OCI-LY1 (cell line): ENCODE measurements around the gene KRT2.

Source experiments
- H2AFZ ChIP-seq: fragments of 200-600 bp; sonication (generic), shearing (Covaris generic); 2 replicates; pipeline ENCODE4 v1.6.0; 2014; ENCODE audit warnings: antibody characterized with exemption, mild to moderate bottlenecking, low read length
- H3F3A ChIP-seq: fragments of 200-600 bp; sonication (generic), shearing (Covaris generic); 2 replicates; pipeline ENCODE4 v1.6.0; 2014; ENCODE audit warnings: mild to moderate bottlenecking, antibody characterized with exemption, low read length, moderate library complexity; ENCODE audit not compliant: insufficient read depth
- H3K27ac ChIP-seq: fragments of 200-600 bp; sonication (generic); 2 replicates; pipeline ENCODE4 v1.5.1; 2014; ENCODE audit warnings: low read length, mixed run types, mild to moderate bottlenecking, low read depth; ENCODE audit not compliant: poor library complexity, severe bottlenecking
- H3K27me3 ChIP-seq: fragments of 200-600 bp; sonication (generic); 2 replicates; pipeline ENCODE4 v1.6.0; 2014; ENCODE audit warnings: antibody characterized with exemption, mild to moderate bottlenecking, low read length, moderate library complexity; ENCODE audit not compliant: insufficient read depth
- H3K36me3 ChIP-seq: fragments of 200-600 bp; sonication (generic); 2 replicates; pipeline ENCODE4 v1.6.1; 2014; ENCODE audit warnings: mild to moderate bottlenecking, antibody characterized with exemption, low read length, moderate library complexity, mixed read lengths; ENCODE audit not compliant: insufficient read depth
- H3K4me1 ChIP-seq: fragments of 200-600 bp; sonication (generic); 2 replicates; pipeline ENCODE4 v1.5.1; 2014; ENCODE audit warnings: mild to moderate bottlenecking, low read length, moderate library complexity; ENCODE audit not compliant: insufficient read depth, severe bottlenecking
- H3K4me2 ChIP-seq: fragments of 200-600 bp; sonication (generic), shearing (Covaris generic); 2 replicates; pipeline ENCODE4 v1.6.1; 2014; ENCODE audit warnings: low read length
- H3K4me3 ChIP-seq: fragments of 200-600 bp; sonication (generic); 2 replicates; pipeline ENCODE4 v1.5.1; 2014; ENCODE audit warnings: low read length, low read depth, mild to moderate bottlenecking, mixed read lengths; ENCODE audit not compliant: poor library complexity, severe bottlenecking
- H3K79me2 ChIP-seq: fragments of 200-600 bp; shearing (Covaris generic); 2 replicates; pipeline ENCODE4 v1.6.1; 2016; ENCODE audit warnings: mixed run types, low read length, mixed read lengths; ENCODE audit not compliant: insufficient read depth
- H3K9ac ChIP-seq: fragments of 200-600 bp; sonication (generic), shearing (Covaris generic); 2 replicates; pipeline ENCODE4 v1.6.1; 2014; ENCODE audit warnings: mild to moderate bottlenecking, low read length, mixed read lengths
- H3K9me2 ChIP-seq: fragments of 200-600 bp; sonication (generic), shearing (Covaris generic); 2 replicates; pipeline ENCODE4 v1.6.1; 2014; ENCODE audit warnings: low read depth, mild to moderate bottlenecking, low read length, mixed read lengths
- H3K9me3 ChIP-seq: fragments of 200-600 bp; shearing (Covaris generic); 2 replicates; pipeline ENCODE4 v1.6.1; 2014; ENCODE audit warnings: low read length, mixed read lengths
- H4K20me1 ChIP-seq: fragments of 200-600 bp; sonication (generic), shearing (Covaris generic); 2 replicates; pipeline ENCODE4 v1.6.0; 2016; ENCODE audit warnings: mild to moderate bottlenecking, low read length; ENCODE audit not compliant: insufficient read depth
- CTCF ChIP-seq: fragments of 200-600 bp; sonication (generic), shearing (Covaris generic); IDR thresholded peaks from 2 replicates; pipeline ENCODE4 v1.5.1; 2017; ENCODE audit warnings: mild to moderate bottlenecking, antibody characterized with exemption, low read length, moderate library complexity, mixed read lengths
- EZH2 ChIP-seq: fragments of 200-600 bp; sonication (generic), shearing (Covaris generic); IDR thresholded peaks from 2 replicates; pipeline ENCODE4 v1.8.0; 2017; ENCODE audit warnings: borderline replicate concordance, mixed run types, mild to moderate bottlenecking, antibody characterized with exemption, low read length, moderate library complexity, mixed read lengths

The KRT2 gene

GRCh38 chr12:52676163-52676562 is 24.2 kb upstream of the KRT2 start:
- Histone ChIP-seq H3K4me3 (no peak overlapping the region), H3K4me1 (no peaks in the 10 kb centered on the region), H4K20me1 (no peaks in the 10 kb centered on the region), H3K9ac (no peak overlapping the region), H3K36me3 (no peaks in the 10 kb centered on the region), H3K27ac (no peak overlapping the region), H3K9me3 (no peaks in the 10 kb centered on the region), H3K4me2 (no peak overlapping the region), H3F3A (no peaks in the 10 kb centered on the region), H3K27me3 (no peaks in the 10 kb centered on the region), H3K9me2 (no peaks in the 10 kb centered on the region), H2AFZ (no peak overlapping the region), H3K79me2 (no peaks in the 10 kb centered on the region)
- TF ChIP-seq EZH2 = no peak
- TF ChIP-seq CTCF = no peak

DNA sequence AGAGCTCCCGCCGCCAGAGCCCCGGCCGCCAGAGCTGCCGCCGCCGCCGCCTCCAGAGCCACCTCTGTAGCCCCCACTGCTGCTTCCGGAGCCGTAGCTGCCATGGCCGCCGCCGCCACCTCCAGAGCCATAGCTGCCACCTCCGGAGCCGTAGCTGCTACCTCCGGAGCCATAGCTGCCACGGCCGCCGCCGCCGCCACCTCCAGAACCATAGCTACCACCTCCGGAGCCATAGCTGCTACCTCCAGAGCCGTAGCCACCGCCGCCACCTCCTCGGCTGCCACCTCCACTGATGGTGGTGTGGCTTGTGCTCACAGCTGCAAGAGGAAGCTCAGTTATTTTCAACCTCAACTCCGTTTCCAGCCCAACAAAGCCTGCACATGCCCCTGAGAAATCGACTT is 23.3 kb upstream of the KRT2 start:
- H3K36me3 ChIP-seq = no peaks in the 10 kb centered on the region
- H3K79me2 ChIP-seq = no peaks in the 10 kb centered on the region
- no peaks in the 10 kb centered on the region for H3K4me1 ChIP-seq
- H3K9ac ChIP-seq = no peak overlapping the region
- H2AFZ ChIP-seq = no peak overlapping the region
- no peak overlapping the region for H3K27ac ChIP-seq
- H3K27me3 ChIP-seq = no peaks in the 10 kb centered on the region
- H3K9me3 ChIP-seq = no peaks in the 10 kb centered on the region
- no peaks in the 10 kb centered on the region for H3F3A ChIP-seq
- no peaks in the 10 kb centered on the region for H3K9me2 ChIP-seq
- no peak overlapping the region for H3K4me2 ChIP-seq
- TF ChIP-seq EZH2 (no peak), CTCF (no peak)
- H3K4me3 ChIP-seq = no peak overlapping the region
- H4K20me1 ChIP-seq = no peaks in the 10 kb centered on the region

GRCh38 chr12:52674433-52674775 is 22.4 kb upstream of the KRT2 start:
- H3K4me1 ChIP-seq = no peaks in the 10 kb centered on the region
- no peaks in the 10 kb centered on the region for H3K9me2 ChIP-seq
- no peaks in the 10 kb centered on the region for H4K20me1 ChIP-seq
- no peaks in the 10 kb centered on the region for H3K27me3 ChIP-seq
- no peaks in the 10 kb centered on the region for H3F3A ChIP-seq
- no peaks in the 10 kb centered on the region for H3K9me3 ChIP-seq
- no peak overlapping the region for H3K4me2 ChIP-seq
- no peaks in the 10 kb centered on the region for H3K36me3 ChIP-seq
- H3K27ac ChIP-seq = no peak overlapping the region
- H3K4me3 ChIP-seq = no peak overlapping the region
- H3K9ac ChIP-seq = no peak overlapping the region
- no peaks in the 10 kb centered on the region for H3K79me2 ChIP-seq
- TF ChIP-seq EZH2 (no peak), CTCF (no peak)
- no peak overlapping the region for H2AFZ ChIP-seq
